ENCODE data around the gene FBXW7.
A peak's percentile ranks its signal among the peaks of the same experiment; 100 is the strongest.

The FBXW7 gene

GRCh38 chr4:152510349-152511147 lies 25.3 kb downstream of the FBXW7 start:
- DNase-seq = no peak

GRCh38 chr4:152509595-152510225 lies 26.2 kb downstream of the FBXW7 start:
- DNase-seq = peak; percentile 21 to 42

- no peak for DNase-seq
Measured at GRCh38 chr4:152508818-152509217, 27.1 kb downstream of the FBXW7 start.

- no peak for DNase-seq
Measured at GRCh38 chr4:152508386-152508785, 27.5 kb downstream of the FBXW7 start.

GRCh38 chr4:152503653-152504290 lies 32.1 kb downstream of the FBXW7 start:
- no peak for DNase-seq

- DNase-seq = no peak
Measured at GRCh38 chr4:152501846-152502536, 33.9 kb downstream of the FBXW7 start.

- peak; percentile 78 to 87 for DNase-seq
Measured at GRCh38 chr4:152500800-152501434, 35.0 kb downstream of the FBXW7 start.

GRCh38 chr4:152500275-152500674 lies 35.6 kb downstream of the FBXW7 start:
- DNase-seq = no peak

- DNase-seq = no peak
Measured at GRCh38 chr4:152499344-152499743, 36.5 kb downstream of the FBXW7 start.

GRCh38 chr4:152494020-152494419 lies 41.9 kb downstream of the FBXW7 start:
- no peak for DNase-seq

- DNase-seq = no peak
Measured at GRCh38 chr4:152488246-152488645, 47.6 kb downstream of the FBXW7 start.

- no peak for DNase-seq
Measured at GRCh38 chr4:152486429-152487389, 49.2 kb downstream of the FBXW7 start.

GRCh38 chr4:152485726-152486276 lies 50.1 kb downstream of the FBXW7 start:
- no peak for DNase-seq

GRCh38 chr4:152482211-152482610 lies 53.7 kb downstream of the FBXW7 start:
- DNase-seq = no peak

- DNase-seq = no peak
Measured at GRCh38 chr4:152480901-152481300, 55.0 kb downstream of the FBXW7 start.

- DNase-seq = no peak
Measured at GRCh38 chr4:152480326-152480725, 55.6 kb downstream of the FBXW7 start.

GRCh38 chr4:152479428-152480026 lies 56.4 kb downstream of the FBXW7 start:
- DNase-seq = peak; percentile 8 to 10

GRCh38 chr4:152478461-152479237 lies 57.2 kb downstream of the FBXW7 start:
- DNase-seq = no peak

- DNase-seq = peak; percentile 86 to 88
Measured at GRCh38 chr4:152476796-152477195, 59.1 kb downstream of the FBXW7 start.
